HG03432 (cell line): ENCODE measurements around the gene PDLIM1.

Experiments used
- ATAC-seq: cut with Tn5 transposase; IDR thresholded peaks from one replicate; pipeline ENCODE4 v1.9.1; 2021; ENCODE audit warnings: mild to moderate bottlenecking, moderate library complexity; ENCODE audit not compliant: unreplicated experiment

The PDLIM1 gene

GRCh38 chr10:95315509-95315908 lies 24.7 kb upstream of the PDLIM1 start:
- ATAC-seq: no peak

GRCh38 chr10:95314192-95314918 lies 23.6 kb upstream of the PDLIM1 start:
- ATAC-seq: no peak

- ATAC-seq: no peak
These were observed 22.2 kb upstream of the PDLIM1 start for GRCh38 chr10:95312986-95313495.

GRCh38 chr10:95312257-95312656 lies 21.5 kb upstream of the PDLIM1 start:
- ATAC-seq: no peak

- ATAC-seq: peak; percentile 61
These were observed 19.2 kb upstream of the PDLIM1 start for GRCh38 chr10:95309958-95310357.

GRCh38 chr10:95308389-95309302 lies 17.8 kb upstream of the PDLIM1 start:
- peak; percentile 53 for ATAC-seq

- ATAC-seq: no peak
These were observed 16.0 kb upstream of the PDLIM1 start for GRCh38 chr10:95306851-95307250.

GRCh38 chr10:95306318-95306650 lies 15.5 kb upstream of the PDLIM1 start:
- ATAC-seq: no peak

GRCh38 chr10:95305606-95306317 lies 15.0 kb upstream of the PDLIM1 start:
- ATAC-seq: no peak

GRCh38 chr10:95304976-95305375 lies 14.2 kb upstream of the PDLIM1 start:
- ATAC-seq: no peak

GRCh38 chr10:95304463-95304862 lies 13.7 kb upstream of the PDLIM1 start:
- no peak for ATAC-seq

- no peak for ATAC-seq
These were observed 13.1 kb upstream of the PDLIM1 start for GRCh38 chr10:95303950-95304349.

GRCh38 chr10:95303535-95303934 lies 12.7 kb upstream of the PDLIM1 start:
- no peak for ATAC-seq

GRCh38 chr10:95300022-95300539 lies 9.3 kb upstream of the PDLIM1 start:
- no peak for ATAC-seq

- ATAC-seq: peak; percentile 35
These were observed 6.6 kb upstream of the PDLIM1 start for GRCh38 chr10:95297402-95297801.

- ATAC-seq: no peak
These were observed 6.0 kb upstream of the PDLIM1 start for GRCh38 chr10:95296764-95297163.

- peak; percentile 79 for ATAC-seq
These were observed 4.4 kb upstream of the PDLIM1 start for GRCh38 chr10:95295031-95295755.

- no peak for ATAC-seq
These were observed 2.8 kb upstream of the PDLIM1 start for GRCh38 chr10:95293631-95294030.

- no peak for ATAC-seq
These were observed 699 bp upstream of the PDLIM1 start for GRCh38 chr10:95291365-95292039.

GRCh38 chr10:95289921-95290421 lies 832 bp downstream of the PDLIM1 start:
- ATAC-seq: no peak
